Astrocyte (in vitro differentiated cells and primary cell): ENCODE data around the gene ACSF3.

Source experiments
- CTCF ChIP-seq: IDR thresholded peaks from 2 replicates; pipeline ENCODE4 v1.5.1; 2011; ENCODE audit warnings: low read depth, mild to moderate bottlenecking, inconsistent platforms, low read length, moderate library complexity; ENCODE audit not compliant: insufficient read depth
- EZH2 ChIP-seq: IDR thresholded peaks from 2 replicates; pipeline ENCODE4 v1.6.1; 2012; ENCODE audit warnings: mild to moderate bottlenecking, low read length, inconsistent platforms; ENCODE audit not compliant: insufficient read depth

GRCh38 chr16:89202422-89203215, 109.0 kb downstream of the ACSF3 start:
- TF ChIP-seq EZH2 (peak; percentile 53), CTCF (no peak)
